ENCODE data around the gene B4GALT2. TPM values are rescaled to one million over a fixed set of nuclear protein-coding genes. Genes with fewer than 3 reads are reported as not detected.

B4GALT2 gene
- total RNA-seq, 1 experiment from 2014 or later: 76.8 TPM

- H3K27ac ChIP-seq (ENCODE audit: low read depth, low read length): no peak overlapping the region
- ATAC-seq (no peak), DNase-seq (ENCODE audit: low read depth, low spot score) (no peak)
- no peak overlapping the region for H3K9ac ChIP-seq (ENCODE audit: low read length)
- intact Hi-C loops (cut with micrococcal nuclease): no loop called here
- H3K4me1 ChIP-seq (ENCODE audit: control insufficient read depth in 1 of 2, insufficient read depth in 2 of 2, low read length in 2 of 2): peaks cover 7 to 28% of the 10 kb centered on the region in 2 experiments; a peak in 3 of 4 replicates
- no peak overlapping the region for H3K4me3 ChIP-seq (replicated peaks in 1 of 2; ENCODE audit: low read depth in 1 of 2, low read length in 2 of 2)
- no TSS peak for BruUV-seq (replicated peaks)
- no peaks in the 10 kb centered on the region for H3K9me3 ChIP-seq (ENCODE audit: control insufficient read depth in 1 of 2, insufficient read depth in 1 of 2, low read depth in 1 of 2, low read length in 2 of 2)
- ChIA-PET POLR2A (no interaction called here), CTCF (no interaction called here), RAD21 (ENCODE audit: low non-redundant PET in 1 of 2, low total read pairs in 2 of 2, uncharacterized antibody in 2 of 2, unreplicated experiment in 2 of 2) (no interaction called here)
- H2AFZ ChIP-seq (ENCODE audit: low read depth, low read length, poor library complexity, severe bottlenecking): no peak overlapping the region
- H3K27me3 ChIP-seq (ENCODE audit: insufficient read depth, low read length): no peaks in the 10 kb centered on the region
- peaks cover 8 to 54% of the 10 kb centered on the region in 2 experiments; a peak in 2 of 4 replicates for H3K36me3 ChIP-seq (ENCODE audit: control insufficient read depth in 1 of 2, insufficient read depth in 2 of 2, low read length in 2 of 2)
- H3K9me2 ChIP-seq (ENCODE audit: insufficient read depth): no peaks in the 10 kb centered on the region
- peaks cover 57% of the 10 kb centered on the region for H3K79me2 ChIP-seq (ENCODE audit: insufficient read depth, low read length)
- TF ChIP-seq FOSL1 (IDR thresholded peaks at IDR 0.05; ENCODE audit: low read depth) (no peak), CTCF (IDR thresholded peaks at IDR 0.05 in 2 of 3, conservative IDR thresholded peaks at IDR 0.05 in 1 of 3; ENCODE audit: borderline replicate concordance in 1 of 3, insufficient read depth in 1 of 3, low read depth in 2 of 3, low read length in 2 of 3) (no peak), SIN3A (IDR thresholded peaks at IDR 0.05; ENCODE audit: low read depth) (no peak), ELF1 (IDR thresholded peaks at IDR 0.05; ENCODE audit: borderline replicate concordance, low read depth) (no peak), MAX (IDR thresholded peaks at IDR 0.05) (no peak), YY1 (IDR thresholded peaks at IDR 0.05; ENCODE audit: extremely low read depth, insufficient replicate concordance, low read depth, low read length) (no peak), TCF7L2 (IDR thresholded peaks at IDR 0.05; ENCODE audit: borderline replicate concordance, extremely low read depth, insufficient read depth, insufficient read length) (no peak), SRF (IDR thresholded peaks at IDR 0.05; ENCODE audit: low read depth) (no peak), EZH2 (IDR thresholded peaks at IDR 0.05) (no peak), CEBPB (IDR thresholded peaks at IDR 0.05; ENCODE audit: low read depth) (no peak), EGR1 (IDR thresholded peaks at IDR 0.05; ENCODE audit: low read depth) (no peak), POLR2AphosphoS5 (IDR thresholded peaks at IDR 0.05; ENCODE audit: low read depth, low read length) (no peak), RAD21 (IDR thresholded peaks at IDR 0.05; ENCODE audit: low read depth) (no peak), ZBTB33 (IDR thresholded peaks at IDR 0.05; ENCODE audit: extremely low read depth, insufficient replicate concordance, low read length) (no peak), POLR2A (IDR thresholded peaks at IDR 0.05; ENCODE audit: borderline replicate concordance, extremely low read depth, insufficient read depth, insufficient read length) (no peak)
- H3K4me2 ChIP-seq (ENCODE audit: low read length): no peak overlapping the region
- no peaks in the 10 kb centered on the region for H4K20me1 ChIP-seq (ENCODE audit: insufficient read depth)
Observed at GRCh38 chr1:43982241-43982640, 3.2 kb downstream of the B4GALT2 start.

All from HCT116 (cell line).